ENCODE results near the gene MBP. TPM values are rescaled to one million over a fixed set of nuclear protein-coding genes. Genes with fewer than 3 reads are reported as not detected.

Gene MBP
- total RNA-seq, 2 experiments from 2014 or later, result 75.4 to 79.2 TPM

DNA sequence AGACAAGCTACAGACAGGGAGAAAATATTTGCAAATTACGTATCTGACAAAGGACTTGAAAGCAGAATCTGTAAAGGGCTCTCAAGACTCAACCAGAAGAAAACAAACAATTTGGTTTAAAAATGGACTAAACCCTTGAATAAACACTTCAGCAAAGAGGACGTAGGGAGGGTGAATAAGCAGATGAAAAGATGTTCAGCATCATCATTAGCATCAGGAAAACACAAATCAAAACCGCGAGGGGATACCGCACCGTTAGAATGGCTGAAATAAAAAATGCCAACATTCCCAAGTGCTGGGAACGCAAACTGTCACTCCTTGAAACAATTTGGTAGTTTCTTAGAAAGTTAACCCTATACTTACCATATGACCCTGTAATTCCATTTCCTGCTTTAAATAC is 136.7 kb downstream of the MBP start:
- peaks cover 4% of the 10 kb centered on the region for H3K4me1 ChIP-seq (ENCODE audit: insufficient read depth, low read length)
- TF ChIP-seq, protein P1, sequence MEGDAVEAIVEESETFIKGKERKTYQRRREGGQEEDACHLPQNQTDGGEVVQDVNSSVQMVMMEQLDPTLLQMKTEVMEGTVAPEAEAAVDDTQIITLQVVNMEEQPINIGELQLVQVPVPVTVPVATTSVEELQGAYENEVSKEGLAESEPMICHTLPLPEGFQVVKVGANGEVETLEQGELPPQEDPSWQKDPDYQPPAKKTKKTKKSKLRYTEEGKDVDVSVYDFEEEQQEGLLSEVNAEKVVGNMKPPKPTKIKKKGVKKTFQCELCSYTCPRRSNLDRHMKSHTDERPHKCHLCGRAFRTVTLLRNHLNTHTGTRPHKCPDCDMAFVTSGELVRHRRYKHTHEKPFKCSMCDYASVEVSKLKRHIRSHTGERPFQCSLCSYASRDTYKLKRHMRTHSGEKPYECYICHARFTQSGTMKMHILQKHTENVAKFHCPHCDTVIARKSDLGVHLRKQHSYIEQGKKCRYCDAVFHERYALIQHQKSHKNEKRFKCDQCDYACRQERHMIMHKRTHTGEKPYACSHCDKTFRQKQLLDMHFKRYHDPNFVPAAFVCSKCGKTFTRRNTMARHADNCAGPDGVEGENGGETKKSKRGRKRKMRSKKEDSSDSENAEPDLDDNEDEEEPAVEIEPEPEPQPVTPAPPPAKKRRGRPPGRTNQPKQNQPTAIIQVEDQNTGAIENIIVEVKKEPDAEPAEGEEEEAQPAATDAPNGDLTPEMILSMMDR (IDR thresholded peaks at IDR 0.05), result no peak
- Mint-ChIP-seq H3K4me3 (no peak overlapping the region), H3K4me1 (ENCODE audit: low read depth) (peaks cover 7% of the 10 kb centered on the region), H3K27me3 (no peaks in the 10 kb centered on the region), H3K9me3 (no peaks in the 10 kb centered on the region), H3K27ac (no peak overlapping the region), H3K36me3 (ENCODE audit: low read depth) (no peaks in the 10 kb centered on the region)
- intact Hi-C loops (cut with DNase I, micrococcal nuclease), result no loop called here
- H3K36me3 ChIP-seq (ENCODE audit: insufficient read depth, low read length), result no peaks in the 10 kb centered on the region
- no peaks in the 10 kb centered on the region for H3K9me3 ChIP-seq (ENCODE audit: control insufficient read depth in 1 of 2, insufficient read depth in 1 of 2, low read length in 2 of 2)
- no peaks in the 10 kb centered on the region for H3K27me3 ChIP-seq (ENCODE audit: control insufficient read depth in 1 of 2, insufficient read depth in 2 of 2, low read length in 2 of 2)
- no peak for DNase-seq
- H3K4me3 ChIP-seq (ENCODE audit: low read length), result no peak overlapping the region
- no peak overlapping the region for H3K27ac ChIP-seq (ENCODE audit: low read depth in 1 of 2, low read length in 2 of 2)
- ChIA-PET POLR2A (no interaction called here), CTCF (no interaction called here)
- ATAC-seq (ENCODE audit: poor library complexity), result no peak

GRCh38 chr18:76994086-76994654 is 138.4 kb downstream of the MBP start:
- Mint-ChIP-seq H3K4me1 (ENCODE audit: low read depth) (no peaks in the 10 kb centered on the region), H3K27me3 (no peaks in the 10 kb centered on the region), H3K27ac (no peak overlapping the region), H3K4me3 (no peak overlapping the region), H3K9me3 (no peaks in the 10 kb centered on the region), H3K36me3 (ENCODE audit: low read depth) (no peaks in the 10 kb centered on the region)
- Histone ChIP-seq H3K4me3 (ENCODE audit: low read length) (no peak overlapping the region), H3K9me3 (ENCODE audit: control insufficient read depth in 1 of 2, insufficient read depth in 1 of 2, low read length in 2 of 2) (no peaks in the 10 kb centered on the region), H3K36me3 (ENCODE audit: insufficient read depth, low read length) (no peaks in the 10 kb centered on the region), H3K4me1 (ENCODE audit: insufficient read depth, low read length) (no peaks in the 10 kb centered on the region), H3K27ac (ENCODE audit: low read depth in 1 of 2, low read length in 2 of 2) (no peak overlapping the region), H3K27me3 (ENCODE audit: control insufficient read depth in 1 of 2, insufficient read depth in 2 of 2, low read length in 2 of 2) (no peaks in the 10 kb centered on the region)
- CTCF ChIA-PET, result no interaction called here
- POLR2A ChIA-PET, result no interaction called here
- no peak for DNase-seq
- TF ChIP-seq, protein P1 (IDR thresholded peaks at IDR 0.05), result no peak
- intact Hi-C loops (cut with DNase I, micrococcal nuclease), result no loop called here
- ATAC-seq (ENCODE audit: poor library complexity), result no peak

DNA sequence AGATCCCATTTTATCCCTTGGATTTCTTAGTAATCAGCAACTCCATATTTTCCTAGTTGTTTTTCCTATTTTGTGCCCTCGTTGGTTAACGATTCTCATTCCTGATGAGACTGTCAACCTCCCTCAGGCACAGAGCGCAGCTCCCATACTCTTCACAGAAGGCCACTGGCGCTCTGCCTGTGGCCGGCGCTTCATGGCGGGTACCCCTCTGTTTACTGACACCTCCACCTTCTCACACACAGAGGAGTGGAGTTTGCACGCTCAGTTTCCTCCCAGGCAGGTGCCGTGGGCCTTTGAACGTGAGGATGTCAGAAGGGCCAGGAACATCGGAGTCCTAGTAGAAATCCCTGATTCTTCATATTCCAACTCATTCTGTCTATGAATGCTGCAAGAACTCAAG is 139.0 kb downstream of the MBP start:
- DNase-seq (no peak), ATAC-seq (ENCODE audit: poor library complexity) (no peak)
- POLR2A ChIA-PET, result no interaction called here
- Histone ChIP-seq H3K4me1 (ENCODE audit: insufficient read depth, low read length) (no peaks in the 10 kb centered on the region), H3K36me3 (ENCODE audit: insufficient read depth, low read length) (no peaks in the 10 kb centered on the region), H3K27me3 (ENCODE audit: control insufficient read depth in 1 of 2, insufficient read depth in 2 of 2, low read length in 2 of 2) (no peaks in the 10 kb centered on the region), H3K27ac (ENCODE audit: low read depth in 1 of 2, low read length in 2 of 2) (no peak overlapping the region), H3K9me3 (ENCODE audit: control insufficient read depth in 1 of 2, insufficient read depth in 1 of 2, low read length in 2 of 2) (no peaks in the 10 kb centered on the region), H3K4me3 (ENCODE audit: low read length) (no peak overlapping the region)
- Mint-ChIP-seq H3K27ac (no peak overlapping the region), H3K36me3 (ENCODE audit: low read depth) (no peaks in the 10 kb centered on the region), H3K4me1 (ENCODE audit: low read depth) (no peaks in the 10 kb centered on the region), H3K9me3 (no peaks in the 10 kb centered on the region), H3K4me3 (no peak overlapping the region), H3K27me3 (no peaks in the 10 kb centered on the region)
- CTCF ChIA-PET, result no interaction called here
- TF ChIP-seq, protein P1 (IDR thresholded peaks at IDR 0.05), result no peak
- intact Hi-C loops (cut with DNase I, micrococcal nuclease), result no loop called here
